ENCODE results near the gene PLA2G4B. TPM values are rescaled to one million over a fixed set of nuclear protein-coding genes. Genes with fewer than 3 reads are reported as not detected.

PLA2G4B gene
- total and polyA plus RNA-seq, 2 experiments from 2014 or later = 2.7 to 19.6 TPM

- Histone ChIP-seq H3K4me1 (ENCODE audit: insufficient read depth) (no peaks in the 10 kb centered on the region), H3K79me2 (no peaks in the 10 kb centered on the region), H3K27ac (no peak overlapping the region), H2AFZ (no peak overlapping the region), H3K4me3 (no peak overlapping the region), H3K4me2 (no peak overlapping the region), H3K36me3 (replicated peaks; ENCODE audit: insufficient read depth, low read depth) (no peaks in the 10 kb centered on the region), H3K9me3 (ENCODE audit: low read depth) (no peaks in the 10 kb centered on the region), H3K27me3 (no peaks in the 10 kb centered on the region), H3K9me2 (replicated peaks; ENCODE audit: insufficient read depth) (no peaks in the 10 kb centered on the region), H4K20me1 (ENCODE audit: insufficient read depth, poor library complexity, severe bottlenecking) (no peaks in the 10 kb centered on the region)
- no peak for DNase-seq (ENCODE audit: low spot score)
- 90% methylated on average over 16 of the region's 16 CpGs for WGBS (ENCODE audit: low lambda C conversion rate, missing lambda C conversion rate)
- TF ChIP-seq CTCF (IDR thresholded peaks at IDR 0.05; ENCODE audit: poor library complexity) (no peak), EZH2phosphoT487 (IDR thresholded peaks at IDR 0.05; ENCODE audit: low read depth, severe bottlenecking, unreplicated experiment) (no peak), EZH2 (IDR thresholded peaks at IDR 0.05; ENCODE audit: borderline replicate concordance) (no peak)
Observed at GRCh38 chr15:41850482-41851166, 12.0 kb downstream of the PLA2G4B start.

- Histone ChIP-seq H3K4me2 (no peak overlapping the region), H2AFZ (no peak overlapping the region), H3K9me3 (ENCODE audit: low read depth) (no peaks in the 10 kb centered on the region), H3K4me3 (no peak overlapping the region), H3K27ac (no peak overlapping the region), H3K9me2 (replicated peaks; ENCODE audit: insufficient read depth) (no peaks in the 10 kb centered on the region), H3K79me2 (no peaks in the 10 kb centered on the region), H3K36me3 (replicated peaks; ENCODE audit: insufficient read depth, low read depth) (no peaks in the 10 kb centered on the region), H3K27me3 (no peaks in the 10 kb centered on the region), H3K4me1 (ENCODE audit: insufficient read depth) (no peaks in the 10 kb centered on the region), H4K20me1 (ENCODE audit: insufficient read depth, poor library complexity, severe bottlenecking) (no peaks in the 10 kb centered on the region)
- 84% methylated on average over 11 of the region's 11 CpGs for WGBS (ENCODE audit: low lambda C conversion rate, missing lambda C conversion rate)
- DNase-seq (ENCODE audit: low spot score) = no peak
- TF ChIP-seq CTCF (IDR thresholded peaks at IDR 0.05; ENCODE audit: poor library complexity) = no peak
- TF ChIP-seq EZH2 (IDR thresholded peaks at IDR 0.05; ENCODE audit: borderline replicate concordance) = no peak
- no peak for TF ChIP-seq EZH2phosphoT487 (IDR thresholded peaks at IDR 0.05; ENCODE audit: low read depth, severe bottlenecking, unreplicated experiment)
Observed at GRCh38 chr15:41851167-41851523, 12.5 kb downstream of the PLA2G4B start.

GRCh38 chr15:41851755-41852370 lies 13.2 kb downstream of the PLA2G4B start:
- Histone ChIP-seq H3K4me2 (no peak overlapping the region), H3K4me1 (ENCODE audit: insufficient read depth) (no peaks in the 10 kb centered on the region), H3K36me3 (replicated peaks; ENCODE audit: insufficient read depth, low read depth) (no peaks in the 10 kb centered on the region), H3K27me3 (no peaks in the 10 kb centered on the region), H3K79me2 (no peaks in the 10 kb centered on the region), H3K27ac (no peak overlapping the region), H4K20me1 (ENCODE audit: insufficient read depth, poor library complexity, severe bottlenecking) (no peaks in the 10 kb centered on the region), H3K4me3 (no peak overlapping the region), H2AFZ (no peak overlapping the region), H3K9me2 (replicated peaks; ENCODE audit: insufficient read depth) (no peaks in the 10 kb centered on the region), H3K9me3 (ENCODE audit: low read depth) (no peaks in the 10 kb centered on the region)
- TF ChIP-seq EZH2phosphoT487 (IDR thresholded peaks at IDR 0.05; ENCODE audit: low read depth, severe bottlenecking, unreplicated experiment) = no peak
- no peak for TF ChIP-seq CTCF (IDR thresholded peaks at IDR 0.05; ENCODE audit: poor library complexity)
- no peak for TF ChIP-seq EZH2 (IDR thresholded peaks at IDR 0.05; ENCODE audit: borderline replicate concordance)
- DNase-seq (ENCODE audit: low spot score) = no peak
- WGBS (ENCODE audit: low lambda C conversion rate, missing lambda C conversion rate) = 89% methylated on average over 8 of the region's 8 CpGs
